AML-193 (cell line): Measurements from ENCODE around the gene SLC6A17.
A peak's percentile ranks its signal among the peaks of the same experiment; 100 is the strongest.

Experiments used
- DNase-seq, 2 experiments: peaks; one replicate each; lab custom pipeline; 2025; lab: John Stamatoyannopoulos, UW

The SLC6A17 gene

DNA sequence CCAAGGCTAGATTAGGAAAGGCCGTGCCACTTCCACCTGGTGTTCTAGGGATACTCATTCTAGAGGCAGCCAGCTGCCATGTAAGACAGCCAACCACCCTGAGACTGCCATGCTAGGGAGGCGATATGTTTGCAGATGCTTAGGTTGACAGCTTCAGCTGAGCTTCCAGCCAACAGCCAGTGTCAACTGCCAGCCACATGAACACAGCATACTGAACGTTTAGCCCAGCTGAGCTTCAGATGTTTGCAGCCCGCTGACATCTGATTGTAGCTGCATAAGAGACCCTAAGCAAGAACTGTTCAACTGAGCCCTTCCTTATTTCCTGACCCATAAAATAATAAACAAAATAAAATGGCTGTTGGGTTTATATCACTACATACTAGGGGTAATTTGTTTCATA, 54.9 kb downstream of the SLC6A17 start:
- no peak for DNase-seq

DNA sequence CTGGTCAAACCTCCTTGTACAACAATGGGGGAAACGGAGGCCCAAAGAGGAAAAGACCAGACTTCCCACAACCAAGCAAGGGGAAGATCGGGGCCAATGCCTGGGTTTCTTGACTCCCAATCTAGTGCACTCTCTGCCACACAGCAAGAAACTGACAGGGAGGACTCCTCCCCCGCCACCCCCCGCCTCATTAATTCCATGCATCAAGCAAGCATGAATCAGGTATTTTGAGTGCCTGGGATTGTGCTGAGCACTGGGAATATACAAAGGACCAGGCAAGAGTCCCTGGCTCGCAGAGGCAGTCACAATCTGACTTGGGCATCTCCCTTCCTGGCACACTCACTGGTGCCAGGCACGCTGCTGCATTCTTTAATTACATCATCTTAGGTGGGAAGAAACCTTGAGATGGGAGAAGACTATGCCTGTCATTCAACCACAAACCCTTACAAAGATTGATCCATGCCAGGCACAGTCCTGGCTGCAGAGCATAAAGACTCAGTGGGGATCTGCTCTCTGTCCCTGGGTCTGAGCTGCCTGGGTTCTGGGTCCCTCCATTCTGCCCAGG, 55.4 kb downstream of the SLC6A17 start:
- DNase-seq, result no peak

- DNase-seq, result no peak
Observed at GRCh38 chr1:110206261-110206920, 56.1 kb downstream of the SLC6A17 start.

GRCh38 chr1:110207831-110208230, 57.5 kb downstream of the SLC6A17 start:
- peak; percentile 14 to 31 for DNase-seq

DNA sequence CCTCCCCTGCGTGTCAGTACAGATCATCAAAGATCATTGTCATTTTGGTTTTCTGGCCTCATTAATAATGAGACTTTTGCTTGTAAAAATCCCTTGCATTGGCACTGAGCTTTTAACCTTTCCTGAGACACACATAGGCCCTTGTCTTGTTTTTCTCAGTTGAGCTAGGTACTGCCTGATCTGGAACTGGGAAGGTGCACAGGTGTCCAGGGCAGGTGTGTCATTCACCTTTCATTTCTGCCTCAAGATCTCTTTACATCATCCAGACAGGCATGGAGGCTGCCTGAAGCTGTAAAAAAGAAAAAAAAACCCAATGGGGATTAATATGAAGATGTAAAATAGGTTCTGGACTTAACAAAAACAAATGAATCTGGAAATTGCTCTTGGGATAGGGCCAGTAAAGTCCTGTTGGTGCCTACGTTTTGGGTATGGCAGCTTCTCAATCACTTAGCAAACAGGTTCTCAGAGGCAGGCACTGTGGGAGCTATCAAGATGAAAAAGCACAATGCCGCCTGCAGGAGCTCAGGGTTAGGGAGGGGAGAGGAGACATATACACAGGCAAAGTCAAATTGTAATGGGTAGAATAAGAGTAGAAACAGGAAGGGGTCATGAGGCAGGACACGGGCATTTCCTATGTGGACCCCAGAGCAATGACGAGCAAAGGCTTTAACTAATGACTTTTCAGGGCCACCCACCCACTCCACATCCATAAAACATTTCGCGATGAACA, 58.8 kb downstream of the SLC6A17 start:
- no peak for DNase-seq

- peak; percentile 82 to 84 for DNase-seq
Observed at GRCh38 chr1:110209715-110210603, 59.7 kb downstream of the SLC6A17 start, which contains the start of gene KCNC4. Gene KCNC4, plus strand, starts transcription at chr1:110210314. Its CDS starts 1,186 bp downstream, at chr1:110211500.

GRCh38 chr1:110210604-110211495, 60.6 kb downstream of the SLC6A17 start:
- peak; percentile 43 to 48 for DNase-seq

DNA sequence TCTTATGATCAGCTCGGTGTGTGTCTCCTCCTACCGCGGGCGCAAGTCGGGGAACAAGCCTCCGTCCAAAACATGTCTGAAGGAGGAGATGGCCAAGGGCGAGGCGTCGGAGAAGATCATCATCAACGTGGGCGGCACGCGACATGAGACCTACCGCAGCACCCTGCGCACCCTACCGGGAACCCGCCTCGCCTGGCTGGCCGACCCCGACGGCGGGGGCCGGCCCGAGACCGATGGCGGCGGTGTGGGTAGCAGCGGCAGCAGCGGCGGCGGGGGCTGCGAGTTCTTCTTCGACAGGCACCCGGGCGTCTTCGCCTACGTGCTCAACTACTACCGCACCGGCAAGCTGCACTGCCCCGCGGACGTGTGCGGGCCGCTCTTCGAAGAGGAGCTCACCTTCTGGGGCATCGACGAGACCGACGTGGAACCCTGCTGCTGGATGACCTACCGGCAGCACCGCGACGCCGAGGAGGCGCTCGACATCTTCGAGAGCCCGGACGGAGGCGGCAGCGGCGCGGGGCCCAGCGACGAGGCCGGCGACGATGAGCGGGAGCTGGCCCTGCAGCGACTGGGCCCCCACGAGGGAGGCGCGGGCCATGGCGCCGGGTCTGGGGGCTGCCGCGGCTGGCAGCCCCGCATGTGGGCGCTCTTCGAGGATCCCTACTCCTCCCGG, 61.3 kb downstream of the SLC6A17 start:
- DNase-seq, result no peak

- DNase-seq, result no peak
Observed at GRCh38 chr1:110212169-110213142, 62.2 kb downstream of the SLC6A17 start.

DNA sequence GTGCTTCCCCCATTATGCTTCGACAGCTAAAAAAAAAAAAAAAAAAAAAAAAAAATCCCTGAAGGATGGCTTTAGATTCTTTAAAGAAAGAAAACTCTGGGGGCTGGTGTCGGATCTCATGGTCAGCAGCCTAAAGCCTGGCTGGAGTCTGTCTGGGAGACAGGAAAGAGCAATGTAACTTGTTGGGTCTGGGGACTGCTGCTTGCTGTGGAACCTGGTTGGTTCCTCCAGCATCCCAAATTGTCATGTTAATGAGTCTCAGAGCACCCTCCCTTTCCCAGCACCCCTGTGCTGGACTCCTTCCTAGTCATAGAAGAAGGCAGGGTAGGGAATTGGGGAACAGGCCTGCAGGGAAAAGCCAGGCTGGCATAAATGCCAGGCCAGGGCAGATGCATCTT, 62.8 kb downstream of the SLC6A17 start:
- DNase-seq, result no peak

- DNase-seq, result no peak
Observed at GRCh38 chr1:110214454-110215404, 64.4 kb downstream of the SLC6A17 start.

DNA sequence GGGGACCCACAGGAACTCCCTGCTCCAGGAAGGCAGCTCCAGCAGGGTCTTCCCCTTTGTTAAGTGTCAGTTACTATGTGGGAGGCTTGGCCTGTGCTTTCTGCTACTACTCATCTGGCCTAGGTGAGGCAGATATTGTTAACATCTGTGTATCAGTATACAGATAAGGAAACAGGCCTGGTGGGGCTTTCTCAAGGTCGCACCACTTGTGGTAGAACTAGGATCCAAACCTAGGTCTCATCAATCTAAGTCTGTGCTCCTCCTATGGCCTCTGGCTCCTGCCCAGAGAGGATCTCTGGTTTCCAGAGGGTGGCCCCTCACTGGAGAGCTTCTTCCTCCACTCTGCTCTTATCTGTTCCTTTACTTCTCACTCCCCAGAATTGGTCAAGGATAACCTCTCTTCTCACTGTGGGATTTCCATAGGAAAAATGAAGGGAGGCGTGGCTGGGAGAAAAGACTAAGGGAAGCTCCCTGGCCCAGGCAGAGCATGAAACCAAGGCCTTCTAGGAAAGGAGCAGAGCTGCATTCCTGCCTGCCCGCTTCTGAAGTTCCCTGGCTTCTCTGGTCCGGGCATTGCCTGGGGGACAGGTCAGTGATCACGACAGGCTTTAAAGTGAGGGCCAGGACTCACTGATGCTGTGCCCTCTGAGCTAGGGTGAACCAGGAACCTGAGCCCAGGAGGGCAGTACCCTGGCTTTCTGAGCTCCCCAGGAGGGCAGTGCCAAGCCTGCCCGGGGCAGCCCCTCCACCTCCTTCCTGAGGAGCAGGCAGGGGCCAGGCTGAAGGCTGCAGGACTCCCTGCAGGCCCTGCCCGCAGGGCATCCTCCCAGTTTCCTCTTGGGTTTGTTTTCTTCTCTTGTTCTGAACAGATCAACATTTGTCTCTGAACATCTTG, 65.6 kb downstream of the SLC6A17 start:
- DNase-seq, result no peak

DNA sequence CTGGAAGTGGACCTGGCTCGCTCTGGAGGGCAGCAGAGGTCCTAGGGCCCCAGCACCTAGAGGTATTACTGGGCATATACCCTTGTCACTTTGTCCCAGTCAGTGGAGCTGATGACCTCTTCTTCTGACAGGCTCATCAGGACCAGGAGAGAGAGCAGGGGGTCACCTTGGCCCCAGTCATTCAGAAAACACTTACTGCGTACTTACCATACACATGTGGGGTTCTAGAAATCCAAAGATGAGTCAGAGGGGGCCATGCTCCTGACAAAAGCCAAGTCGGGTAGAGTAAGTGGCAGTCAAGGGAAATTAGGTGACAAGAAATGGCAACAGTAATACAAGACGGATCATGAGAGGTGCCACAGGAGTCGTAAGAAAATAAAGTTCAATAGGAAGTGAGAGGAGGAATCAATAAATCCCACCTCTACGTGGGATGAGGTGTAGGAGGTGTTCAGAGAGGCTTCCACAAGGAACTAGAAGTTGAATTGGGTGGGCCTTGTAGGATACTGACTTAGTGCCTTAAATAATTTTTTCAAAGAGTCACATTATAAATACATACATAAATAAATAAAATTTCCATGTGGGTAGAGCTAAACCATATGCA, 66.7 kb downstream of the SLC6A17 start:
- DNase-seq, result no peak

GRCh38 chr1:110218137-110218536, 67.8 kb downstream of the SLC6A17 start:
- DNase-seq, result no peak

GRCh38 chr1:110218739-110219138, 68.4 kb downstream of the SLC6A17 start:
- DNase-seq, result no peak

DNA sequence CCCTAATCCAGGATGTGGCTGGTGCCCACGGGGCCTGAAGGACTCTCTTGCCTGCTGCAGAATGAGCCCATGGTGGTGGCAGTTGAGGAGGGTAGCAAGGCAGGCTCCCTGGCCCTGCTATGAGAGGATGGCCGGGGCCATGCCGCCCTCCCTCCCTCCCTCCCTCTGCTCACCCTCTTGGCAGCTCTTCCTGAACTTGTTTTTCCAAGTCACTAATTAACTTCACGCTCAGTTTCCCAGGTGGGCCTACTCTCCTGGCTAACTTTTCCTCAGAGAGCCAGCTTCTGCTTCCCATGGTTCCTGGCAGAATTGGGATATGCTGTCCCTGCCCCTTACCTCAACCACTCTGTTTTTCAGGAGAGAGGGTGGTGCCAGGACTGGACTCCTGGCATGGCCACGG, 70.0 kb downstream of the SLC6A17 start:
- DNase-seq, result no peak

DNA sequence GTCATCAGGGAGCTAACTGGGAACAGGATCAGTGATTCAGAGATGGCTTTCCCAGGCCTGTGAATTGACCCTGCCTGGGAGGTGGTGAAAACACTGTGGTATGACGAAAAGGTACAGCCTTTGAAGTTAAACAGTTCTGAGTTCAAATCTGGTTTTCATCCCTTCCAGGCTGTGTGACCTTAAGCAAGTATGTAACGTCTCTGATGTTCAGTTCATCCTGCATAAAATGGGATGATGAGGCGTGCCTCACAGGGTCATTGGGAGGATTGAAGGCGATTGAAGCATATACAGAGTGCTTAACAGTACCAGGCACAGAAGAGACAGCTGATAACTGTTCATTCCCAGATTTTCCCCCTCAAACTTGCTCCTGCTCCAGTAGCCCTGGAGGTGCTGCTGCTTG, 70.8 kb downstream of the SLC6A17 start:
- DNase-seq, result no peak
